HG02610 (cell line): Measurements from ENCODE around the gene TLX2.

Experiments used
- ATAC-seq: cut with Tn5 transposase; IDR thresholded peaks from one replicate; pipeline ENCODE4 v1.9.1; 2021; ENCODE audit warnings: mild to moderate bottlenecking, moderate library complexity; ENCODE audit not compliant: unreplicated experiment

The TLX2 gene

DNA sequence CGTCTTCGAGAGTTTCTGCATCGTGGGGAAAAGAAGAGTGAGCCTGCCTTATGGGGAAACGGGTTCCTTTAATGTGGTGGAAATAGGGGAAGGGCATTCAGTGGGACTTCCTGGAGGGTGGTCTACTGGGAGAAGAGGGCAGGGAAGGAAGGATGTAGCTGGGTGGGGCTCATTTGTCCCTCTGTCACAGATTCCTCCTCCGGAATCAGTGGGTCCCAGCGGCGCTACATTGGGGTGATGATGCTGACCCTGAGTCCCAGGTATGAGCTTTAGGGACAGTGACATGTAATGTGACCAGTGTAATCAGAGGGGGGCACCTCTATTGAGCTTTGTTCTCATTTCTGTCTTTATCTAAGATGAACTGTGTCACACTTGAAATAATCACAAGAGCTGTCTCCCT, 17.4 kb downstream of the TLX2 start:
- no peak for ATAC-seq

GRCh38 chr2:74532222-74532621, 18.0 kb downstream of the TLX2 start:
- no peak for ATAC-seq

GRCh38 chr2:74533464-74533863, 19.2 kb downstream of the TLX2 start:
- no peak for ATAC-seq

DNA sequence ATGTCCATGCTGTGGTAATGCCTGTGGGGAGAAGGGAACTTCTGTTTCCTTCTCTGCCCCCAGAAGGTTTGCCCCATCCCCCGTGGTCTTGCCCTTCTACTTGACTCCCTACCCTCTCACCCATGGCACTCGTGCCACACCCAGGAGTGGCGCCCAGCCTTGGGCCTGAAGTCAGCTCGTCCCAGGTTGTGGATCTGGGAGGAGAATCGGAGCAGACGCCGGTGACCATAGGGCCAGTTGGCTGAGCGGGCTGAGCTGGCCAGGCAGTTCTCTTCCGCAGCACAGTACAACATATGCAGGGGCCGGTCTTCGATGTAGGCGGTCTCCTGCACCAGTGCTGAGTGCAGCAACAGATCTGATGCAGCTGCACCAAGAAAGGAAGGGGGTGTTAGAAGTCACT, 20.2 kb downstream of the TLX2 start:
- no peak for ATAC-seq

DNA sequence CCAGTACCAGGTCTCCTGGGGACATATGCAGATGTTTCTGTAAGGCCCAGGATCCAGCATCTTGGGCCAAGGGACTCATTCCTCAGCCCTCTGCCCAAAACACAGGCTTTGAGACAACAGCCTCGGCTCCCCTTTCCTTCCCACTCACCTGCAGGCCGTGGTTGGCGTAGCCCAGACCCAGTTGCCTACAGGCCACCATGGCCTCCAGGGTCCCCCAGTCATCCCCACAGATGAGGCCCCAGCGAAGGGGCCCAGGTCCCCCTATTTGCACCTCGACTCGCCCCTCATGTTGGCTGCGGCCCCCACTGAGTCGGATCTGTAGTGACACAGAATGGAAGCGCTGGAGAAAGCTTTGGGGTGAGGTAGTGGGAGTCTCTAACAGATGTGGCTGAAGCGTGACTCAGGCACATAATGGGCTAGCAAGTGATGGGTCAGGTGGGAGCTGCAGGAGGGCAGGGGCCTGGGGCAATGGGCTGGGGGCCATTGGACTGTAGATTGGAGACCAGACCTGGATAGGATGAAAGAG, 21.3 kb downstream of the TLX2 start:
- ATAC-seq: no peak

DNA sequence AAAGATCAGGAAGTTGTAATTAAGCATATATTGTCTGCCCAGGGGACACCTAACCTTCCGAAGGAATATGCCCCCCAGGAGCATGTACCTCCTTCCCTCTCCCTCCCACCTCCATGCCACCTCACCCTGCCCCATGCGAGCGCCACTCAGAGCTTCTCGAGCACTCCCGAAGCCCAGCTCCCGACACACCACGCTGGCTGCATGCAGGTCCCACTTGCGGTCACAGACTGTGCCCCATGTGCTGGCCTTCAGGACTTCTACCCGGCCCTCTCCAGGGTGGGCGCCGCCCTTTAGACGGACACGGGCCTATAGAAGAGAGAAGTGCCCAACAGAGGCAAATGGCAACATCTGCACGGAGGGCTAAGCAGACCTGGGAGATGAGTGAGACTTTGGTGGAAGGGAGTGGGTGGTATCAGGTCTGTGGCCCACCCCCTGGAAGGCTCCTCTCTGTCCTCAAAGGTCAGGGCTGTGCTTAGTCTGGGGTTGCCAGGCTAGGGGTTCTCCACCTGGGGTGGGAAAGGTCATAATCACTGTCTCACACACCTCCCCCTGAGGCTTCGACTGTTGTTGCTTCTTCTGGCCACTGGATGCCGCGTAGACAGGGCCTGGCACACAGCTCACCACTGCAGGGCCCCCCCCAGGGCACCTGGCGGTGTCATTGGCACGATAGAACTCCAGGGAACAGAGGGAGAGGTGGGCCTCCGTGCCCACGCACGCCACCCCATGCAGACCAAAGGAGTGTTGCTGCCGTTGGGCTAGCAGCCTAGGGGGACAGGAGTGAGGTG, 22.1 kb downstream of the TLX2 start:
- ATAC-seq: no peak

DNA sequence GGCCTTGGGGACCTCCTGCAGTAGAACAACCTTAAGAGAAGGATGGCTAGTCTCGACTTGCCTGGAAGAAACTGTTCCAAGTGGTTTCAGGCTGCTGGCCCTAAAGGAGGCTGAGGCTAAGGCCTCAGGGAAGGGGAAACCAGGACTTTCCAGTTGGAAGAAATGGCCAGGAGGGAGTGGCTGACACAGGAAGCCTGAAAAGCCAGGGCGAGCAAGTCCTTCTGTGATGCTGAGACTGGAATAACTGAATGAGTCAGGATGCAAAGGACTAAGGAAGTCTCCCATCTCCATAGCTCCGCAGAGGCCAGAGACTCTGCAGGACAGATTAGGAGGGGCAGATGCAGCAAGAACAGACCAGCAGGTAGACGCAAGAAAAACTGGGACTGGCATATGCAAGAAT, 22.9 kb downstream of the TLX2 start:
- no peak for ATAC-seq

GRCh38 chr2:74538881-74539339, 24.7 kb downstream of the TLX2 start:
- ATAC-seq: peak; percentile 70

DNA sequence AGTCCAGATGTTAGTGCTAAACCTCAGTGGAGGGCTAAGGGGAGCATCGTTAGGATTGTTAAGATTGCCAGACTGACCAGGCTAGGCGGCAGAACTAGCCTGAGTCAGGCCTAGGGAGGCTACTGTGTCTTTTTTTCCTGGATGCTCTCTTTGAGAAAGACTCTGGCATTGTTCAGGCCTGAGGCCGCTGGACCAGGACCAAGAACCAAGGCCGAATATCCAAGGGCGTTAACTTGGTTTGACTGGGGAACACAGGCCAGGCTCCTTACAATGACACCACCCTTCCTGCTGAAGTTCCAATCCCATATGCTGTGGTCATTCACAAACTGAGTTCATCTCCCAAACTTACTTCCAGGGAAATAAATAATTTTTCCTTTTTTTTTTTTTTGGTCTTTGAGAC, 26.0 kb downstream of the TLX2 start:
- ATAC-seq: no peak

- ATAC-seq: no peak
These were observed 28.7 kb downstream of the TLX2 start for GRCh38 chr2:74542978-74543377.

DNA sequence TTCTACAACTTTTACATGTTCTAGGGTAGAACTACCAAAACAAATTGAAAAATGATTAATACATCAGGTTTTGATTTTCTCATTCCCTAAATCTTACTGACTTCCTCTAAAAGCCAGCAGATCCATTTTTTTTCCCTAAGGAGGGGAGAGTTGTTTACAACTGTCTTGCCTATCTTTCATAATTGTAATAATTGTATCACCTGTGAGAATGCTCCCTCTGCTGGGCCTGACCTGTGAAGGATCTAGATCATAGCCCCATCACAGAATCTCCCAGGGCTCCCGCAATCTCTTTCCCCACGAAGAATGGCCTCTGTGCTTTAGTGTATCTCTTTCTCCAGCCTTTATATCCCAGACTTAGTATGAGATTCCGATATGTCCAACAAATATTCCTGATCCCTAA, 30.4 kb downstream of the TLX2 start:
- no peak for ATAC-seq

GRCh38 chr2:74546004-74546403, 31.8 kb downstream of the TLX2 start:
- ATAC-seq: no peak

DNA sequence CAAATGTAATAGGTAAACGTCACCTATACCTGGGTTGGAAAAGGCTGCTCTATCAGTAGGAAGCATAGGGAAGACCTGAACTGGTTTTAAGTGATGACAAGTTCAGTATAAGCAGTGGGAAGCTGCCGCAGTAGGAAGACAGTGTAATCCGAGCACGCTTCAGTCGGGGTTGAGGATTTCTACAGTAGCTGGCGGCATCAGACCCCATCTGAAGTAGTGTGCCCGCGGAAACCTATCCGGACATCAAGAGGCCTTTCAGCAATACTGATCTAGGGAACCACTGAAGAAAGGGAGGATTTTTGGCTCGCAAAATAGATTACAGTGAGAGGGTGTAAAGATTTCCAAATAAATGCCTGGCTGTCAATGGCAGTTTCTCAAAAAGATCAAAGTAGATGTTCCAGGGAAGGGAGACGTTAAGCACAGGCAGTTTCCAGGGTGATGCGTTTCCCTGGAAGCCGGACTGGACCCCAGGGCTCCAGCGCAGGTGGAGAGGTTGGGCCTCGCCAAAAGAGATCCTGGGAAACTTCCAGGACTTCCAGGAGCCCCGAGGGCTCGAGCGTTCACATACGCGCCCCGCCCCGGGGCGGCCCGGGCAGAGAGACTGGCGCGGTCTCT, 34.1 kb downstream of the TLX2 start:
- ATAC-seq: no peak

DNA sequence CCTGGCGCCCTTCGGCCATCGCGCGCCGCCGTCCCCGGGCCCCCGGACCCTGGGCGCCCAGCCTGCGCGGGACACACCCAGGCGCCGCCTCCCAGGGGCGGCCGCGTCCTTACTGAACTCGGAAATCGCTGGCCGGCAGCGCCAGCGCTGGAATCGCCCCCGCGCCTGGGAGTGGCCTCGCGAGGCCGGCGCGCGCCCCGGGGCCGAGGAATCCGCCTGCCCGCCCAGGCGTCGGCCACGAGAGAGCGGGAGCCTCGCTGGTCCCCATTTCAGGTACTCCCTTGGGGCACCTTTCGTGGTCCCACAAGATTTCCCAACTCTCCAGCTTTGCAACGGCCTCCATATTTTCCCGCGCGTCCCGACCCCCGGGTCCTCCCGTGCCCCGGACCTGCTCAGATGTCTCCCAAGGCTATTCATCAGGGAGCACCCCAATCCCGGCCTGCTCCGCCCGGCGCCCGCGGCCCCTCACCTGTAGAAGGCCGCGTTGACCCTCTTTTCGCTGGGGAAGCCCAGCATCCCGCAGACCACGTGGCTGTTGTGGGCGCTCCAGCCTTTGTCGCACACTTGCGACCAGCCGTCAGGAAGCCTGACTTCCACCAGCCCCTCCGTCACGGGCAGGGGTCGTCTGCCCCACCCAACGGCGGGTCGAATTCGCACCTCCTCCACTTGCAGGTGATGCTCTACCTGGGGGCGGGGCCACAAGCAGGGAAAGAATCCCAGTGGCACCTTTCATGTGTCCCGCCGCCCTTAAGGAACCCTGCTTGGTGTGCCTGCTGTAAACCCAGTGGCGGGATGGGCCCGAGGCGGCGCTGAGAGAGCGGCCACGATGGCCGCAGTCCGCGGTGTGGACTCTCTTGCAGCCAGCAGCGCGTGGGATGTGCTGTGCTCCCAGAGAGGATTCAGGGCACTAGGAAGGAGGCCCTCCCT, 34.9 kb downstream of the TLX2 start:
- ATAC-seq: no peak

DNA sequence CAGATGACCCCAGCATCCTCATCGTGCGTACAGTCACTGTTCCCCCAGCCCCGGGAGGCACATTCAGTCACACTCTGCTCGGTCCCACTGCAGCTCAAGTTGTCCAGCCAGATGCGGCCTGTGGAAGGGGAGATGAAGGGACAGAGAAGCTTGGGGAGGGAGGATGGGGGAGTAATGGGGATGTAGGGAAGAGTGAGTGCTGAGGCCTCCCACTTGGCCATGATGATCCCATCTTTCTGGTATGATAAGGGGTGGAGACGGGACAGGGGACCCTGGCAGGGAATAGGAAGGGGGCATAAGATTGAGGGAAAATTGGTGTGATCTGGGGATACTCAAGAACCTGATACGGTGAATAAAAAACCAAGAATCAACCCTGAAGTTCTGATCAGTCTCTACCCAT, 36.0 kb downstream of the TLX2 start:
- no peak for ATAC-seq

DNA sequence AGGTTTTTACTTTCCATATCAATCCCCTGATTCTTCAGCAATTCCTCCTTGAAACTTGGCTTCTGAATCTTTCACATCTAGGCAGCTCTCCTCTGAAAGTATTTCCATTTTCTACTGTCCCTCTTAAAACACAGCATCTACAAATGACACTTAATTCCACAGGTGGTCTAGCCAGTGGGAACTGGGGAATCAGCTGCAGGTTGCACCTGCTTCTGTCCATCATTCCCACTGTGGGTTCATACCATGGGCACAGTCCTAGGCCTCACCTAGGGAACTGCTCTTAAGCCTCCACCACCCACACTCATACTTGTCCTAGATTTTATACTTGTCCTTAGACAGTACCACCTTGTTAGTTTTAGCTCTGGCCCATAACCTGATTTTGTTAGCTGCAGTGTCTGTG, 37.3 kb downstream of the TLX2 start:
- ATAC-seq: no peak

- ATAC-seq: no peak
These were observed 38.0 kb downstream of the TLX2 start for GRCh38 chr2:74551942-74552913.

GRCh38 chr2:74552914-74553811, 38.9 kb downstream of the TLX2 start:
- no peak for ATAC-seq
